Measurements from ENCODE around the gene C1orf35.

Gene C1orf35

GRCh38 chr1:228147768-228148167, 44.6 kb upstream of the C1orf35 start:
- Histone ChIP-seq H3K27me3 (replicated peaks; ENCODE audit: insufficient read depth, low read length) (no peaks in the 10 kb centered on the region), H3K9ac (ENCODE audit: low read length) (no peak overlapping the region), H2AFZ (ENCODE audit: low read length) (no peak overlapping the region), H3K4me3 (ENCODE audit: low read length) (no peak overlapping the region), H3K27ac (ENCODE audit: low read length) (no peak overlapping the region), H3K4me2 (ENCODE audit: low read depth, low read length) (no peak overlapping the region), H3K4me1 (ENCODE audit: low read length) (0 out of 2 replicates have a peak, but pooled peaks cover under 1% of the 10 kb centered on the region), H3K9me3 (replicated peaks; ENCODE audit: insufficient read depth, low read length) (no peaks in the 10 kb centered on the region), H3K36me3 (replicated peaks; ENCODE audit: insufficient read depth, low read length) (peaks cover 6% of the 10 kb centered on the region; the same call in 1 of the 2 replicates), H3K79me2 (ENCODE audit: low read length) (peaks cover 48% of the 10 kb centered on the region), H3F3A (ENCODE audit: insufficient read depth, low read length) (no peaks in the 10 kb centered on the region), H3K9me2 (replicated peaks; ENCODE audit: insufficient read depth, low read length) (no peaks in the 10 kb centered on the region), H4K20me1 (ENCODE audit: insufficient read depth, low read length) (peaks cover 20% of the 10 kb centered on the region)
- no peak for TF ChIP-seq EZH2 (optimal IDR thresholded peaks at IDR 0.05; ENCODE audit: low read depth, low read length)
- no peak for TF ChIP-seq EZH2phosphoT487 (IDR thresholded peaks at IDR 0.05; ENCODE audit: low read length)
- TF ChIP-seq CTCF (IDR thresholded peaks at IDR 0.05; ENCODE audit: low read length): no peak
- no peak for DNase-seq

- no peaks in the 10 kb centered on the region for H3F3A ChIP-seq (ENCODE audit: insufficient read depth, low read length)
- peaks cover 6% of the 10 kb centered on the region for H3K4me1 ChIP-seq (ENCODE audit: low read length)
- DNase-seq: no peak
- peaks cover 6% of the 10 kb centered on the region; the same call in 1 of the 2 replicates for H3K36me3 ChIP-seq (replicated peaks; ENCODE audit: insufficient read depth, low read length)
- H2AFZ ChIP-seq (ENCODE audit: low read length): no peak overlapping the region
- peaks cover 26% of the 10 kb centered on the region for H4K20me1 ChIP-seq (ENCODE audit: insufficient read depth, low read length)
- peaks cover 54% of the 10 kb centered on the region for H3K79me2 ChIP-seq (ENCODE audit: low read length)
- no peak overlapping the region for H3K4me2 ChIP-seq (ENCODE audit: low read depth, low read length)
- H3K4me3 ChIP-seq (ENCODE audit: low read length): no peak overlapping the region
- TF ChIP-seq EZH2 (optimal IDR thresholded peaks at IDR 0.05; ENCODE audit: low read depth, low read length) (no peak), EZH2phosphoT487 (IDR thresholded peaks at IDR 0.05; ENCODE audit: low read length) (no peak), CTCF (IDR thresholded peaks at IDR 0.05; ENCODE audit: low read length) (no peak)
- H3K9me2 ChIP-seq (replicated peaks; ENCODE audit: insufficient read depth, low read length): no peaks in the 10 kb centered on the region
- no peak overlapping the region for H3K27ac ChIP-seq (ENCODE audit: low read length)
- H3K9me3 ChIP-seq (replicated peaks; ENCODE audit: insufficient read depth, low read length): no peaks in the 10 kb centered on the region
- H3K27me3 ChIP-seq (replicated peaks; ENCODE audit: insufficient read depth, low read length): no peaks in the 10 kb centered on the region
- no peak overlapping the region for H3K9ac ChIP-seq (ENCODE audit: low read length)
Observed at GRCh38 chr1:228147151-228147693, 44.1 kb upstream of the C1orf35 start.

- no peak overlapping the region for H3K9ac ChIP-seq (ENCODE audit: low read length)
- no peak overlapping the region for H3K4me2 ChIP-seq (ENCODE audit: low read depth, low read length)
Observed at GRCh38 chr1:228146417-228147150, 43.5 kb upstream of the C1orf35 start.

More at GRCh38 chr1:228146417-228147150, 43.5 kb upstream of the C1orf35 start:
- no peaks in the 10 kb centered on the region for H3K9me3 ChIP-seq (replicated peaks; ENCODE audit: insufficient read depth, low read length)
- peaks cover 32% of the 10 kb centered on the region for H4K20me1 ChIP-seq (ENCODE audit: insufficient read depth, low read length)
- no peaks in the 10 kb centered on the region for H3F3A ChIP-seq (ENCODE audit: insufficient read depth, low read length)
- H3K27ac ChIP-seq (ENCODE audit: low read length): no peak overlapping the region
- H3K36me3 ChIP-seq (replicated peaks; ENCODE audit: insufficient read depth, low read length): peaks cover 6% of the 10 kb centered on the region; the same call in 1 of the 2 replicates
- H3K4me1 ChIP-seq (ENCODE audit: low read length): peaks cover 12% of the 10 kb centered on the region
- H2AFZ ChIP-seq (ENCODE audit: low read length): no peak overlapping the region
- DNase-seq: no peak
- H3K9me2 ChIP-seq (replicated peaks; ENCODE audit: insufficient read depth, low read length): no peaks in the 10 kb centered on the region
- H3K79me2 ChIP-seq (ENCODE audit: low read length): peaks cover 60% of the 10 kb centered on the region
- no peak overlapping the region for H3K4me3 ChIP-seq (ENCODE audit: low read length)
- TF ChIP-seq EZH2phosphoT487 (IDR thresholded peaks at IDR 0.05; ENCODE audit: low read length): no peak
- TF ChIP-seq EZH2 (optimal IDR thresholded peaks at IDR 0.05; ENCODE audit: low read depth, low read length): no peak
- TF ChIP-seq CTCF (IDR thresholded peaks at IDR 0.05; ENCODE audit: low read length): no peak
- H3K27me3 ChIP-seq (replicated peaks; ENCODE audit: insufficient read depth, low read length): no peaks in the 10 kb centered on the region
